Activated T-cell treated with anti-CD3 and anti-CD28 coated beads, Interleukin-2, amount 50 U/mL, for 48 hours (primary cell): ENCODE data around the gene IFITM2.
"Not testable (repeated sequence)": the region's sequence is repeated elsewhere in the genome, so short reads cannot be mapped to it uniquely, and the experiment has no call there.

Experiments
- DNase-seq, 2 experiments: peaks; one replicate each; pipeline ENCODE4 v3.0.0-alpha.2; 2020

The IFITM2 gene

GRCh38 chr11:346529-346928 lies 38.9 kb downstream of the IFITM2 start:
- no peak for DNase-seq

- DNase-seq = not testable (repeated sequence)
Measured at GRCh38 chr11:349270-349954, 41.8 kb downstream of the IFITM2 start.

- DNase-seq = not testable (repeated sequence)
Measured at GRCh38 chr11:350033-350722, 42.6 kb downstream of the IFITM2 start.

- no peak for DNase-seq
Measured at GRCh38 chr11:350723-351255, 43.2 kb downstream of the IFITM2 start.

- no peak for DNase-seq
Measured at GRCh38 chr11:351411-351810, 43.8 kb downstream of the IFITM2 start.

GRCh38 chr11:352456-353031 lies 44.9 kb downstream of the IFITM2 start:
- DNase-seq = no peak

GRCh38 chr11:353179-353873 lies 45.7 kb downstream of the IFITM2 start:
- no peak for DNase-seq

GRCh38 chr11:355581-356458 lies 48.2 kb downstream of the IFITM2 start:
- DNase-seq = peak; percentile 91

GRCh38 chr11:356610-357009 lies 49.0 kb downstream of the IFITM2 start:
- no peak for DNase-seq

- no peak for DNase-seq
Measured at GRCh38 chr11:357582-357981, 50.0 kb downstream of the IFITM2 start.

GRCh38 chr11:358129-358800 lies 50.6 kb downstream of the IFITM2 start:
- no peak for DNase-seq
